CD4-positive, alpha-beta T cell treated with Interferon gamma for 1 hour (primary cell): ENCODE results near the gene RPS15A.
A peak's percentile ranks its signal among the peaks of the same experiment; 100 is the strongest.

ENCODE experiments used
- DNase-seq: peaks from one replicate; pipeline ENCODE4 v3.0.0-alpha.2; 2020

Gene RPS15A

GRCh38 chr16:18789850-18790706, at the start of gene RPS15A:
Gene RPS15A (minus strand): TSS chr16:18790334. CDS start chr16:18789113, 1,221 bp downstream.
- peak; percentile 95 for DNase-seq

GRCh38 chr16:18839555-18839954, 49.4 kb upstream of the RPS15A start:
- no peak for DNase-seq

GRCh38 chr16:18836702-18837101, 46.6 kb upstream of the RPS15A start:
- DNase-seq, result no peak

- DNase-seq, result no peak
These were observed 44.7 kb upstream of the RPS15A start for GRCh38 chr16:18834864-18835263.

- no peak for DNase-seq
These were observed 43.8 kb upstream of the RPS15A start for GRCh38 chr16:18833707-18834505.

- DNase-seq, result no peak
These were observed 42.5 kb upstream of the RPS15A start for GRCh38 chr16:18832613-18833012.

GRCh38 chr16:18832006-18832405, 41.9 kb upstream of the RPS15A start:
- DNase-seq, result no peak

GRCh38 chr16:18829251-18829650, 39.1 kb upstream of the RPS15A start:
- DNase-seq, result no peak

GRCh38 chr16:18827890-18828289, 37.8 kb upstream of the RPS15A start:
- DNase-seq, result no peak

- no peak for DNase-seq
These were observed 26.2 kb upstream of the RPS15A start for GRCh38 chr16:18816286-18816685.

- DNase-seq, result no peak
These were observed 21.8 kb upstream of the RPS15A start for GRCh38 chr16:18811925-18812324.

- no peak for DNase-seq
These were observed 19.0 kb upstream of the RPS15A start for GRCh38 chr16:18809165-18809564.

- no peak for DNase-seq
These were observed 15.2 kb upstream of the RPS15A start for GRCh38 chr16:18805257-18805773.

GRCh38 chr16:18804540-18804939, 14.4 kb upstream of the RPS15A start:
- DNase-seq, result no peak

GRCh38 chr16:18803569-18804462, 13.7 kb upstream of the RPS15A start:
- no peak for DNase-seq

GRCh38 chr16:18802767-18803343, 12.7 kb upstream of the RPS15A start:
- no peak for DNase-seq

GRCh38 chr16:18801145-18801972, 11.2 kb upstream of the RPS15A start, which contains the start of gene ARL6IP1:
Gene ARL6IP1 (minus strand): TSS chr16:18801549. CDS start chr16:18801466, 83 bp downstream.
- DNase-seq, result peak; percentile 100

GRCh38 chr16:18800775-18801144, 10.6 kb upstream of the RPS15A start:
- no peak for DNase-seq

- DNase-seq, result no peak
These were observed 10.2 kb upstream of the RPS15A start for GRCh38 chr16:18800293-18800692.

- no peak for DNase-seq
These were observed 9.4 kb upstream of the RPS15A start for GRCh38 chr16:18799500-18799899.

GRCh38 chr16:18797746-18798145, 7.6 kb upstream of the RPS15A start:
- DNase-seq, result no peak
